HepG2 (cell line): ENCODE results near the gene ONECUT2. TPM values are rescaled to one million over a fixed set of nuclear protein-coding genes. Genes with fewer than 3 reads are reported as not detected.

Experiments used
- FOSL2 ChIP-seq: sonication (generic); formaldehyde crosslinking; IDR thresholded peaks from 2 replicates; pipeline ENCODE4 v1.4.0; 2020; ENCODE audit warnings: missing genetic modification reagents
- HDAC6 ChIP-seq: fragments of 200-600 bp; sonication (generic); IDR thresholded peaks from 2 replicates; pipeline ENCODE4 v1.7.0; 2017; ENCODE audit warnings: mild to moderate bottlenecking, antibody characterized with exemption, low read length, low read depth
- KMT2B ChIP-seq: IDR thresholded peaks from 2 replicates; pipeline ENCODE4 v1.6.1; 2016; ENCODE audit warnings: missing genetic modification reagents, missing compliant biosample characterization
- MAFF ChIP-seq: IDR thresholded peaks from 2 replicates; pipeline ENCODE4 v1.6.1; 2011; ENCODE audit warnings: low read depth, low read length, improper control_type of control experiment
- RBFOX2 ChIP-seq: fragments of 200-400 bp; formaldehyde crosslinking; IDR thresholded peaks from 2 replicates; pipeline ENCODE4 v1.6.1; 2017; ENCODE audit warnings: low read depth, mild to moderate bottlenecking, low read length
- RELA ChIP-seq: sonication (generic); formaldehyde crosslinking; IDR thresholded peaks from 2 replicates; pipeline ENCODE4 v1.4.0; 2020; ENCODE audit warnings: missing genetic modification reagents
- RORA ChIP-seq: sonication (generic); formaldehyde crosslinking; IDR thresholded peaks from 2 replicates; pipeline ENCODE4 v1.5.0; 2020; ENCODE audit warnings: mild to moderate bottlenecking, missing genetic modification reagents, moderate library complexity
- SALL2 ChIP-seq: sonication (generic); formaldehyde crosslinking; IDR thresholded peaks from 2 replicates; pipeline ENCODE4 v1.8.1; 2023; ENCODE audit warnings: mild to moderate bottlenecking, missing genetic modification reagents, inconsistent platforms
- SIX4 ChIP-seq: sonication (generic); formaldehyde crosslinking; IDR thresholded peaks from 2 replicates; pipeline ENCODE4 v1.4.0; 2020; ENCODE audit warnings: missing genetic modification reagents
- SKI ChIP-seq: fragments of 450-650 bp; IDR thresholded peaks from one replicate; pipeline ENCODE4 v1.6.1; 2018; ENCODE audit warnings: mild to moderate bottlenecking; ENCODE audit not compliant: partially characterized antibody
- TEAD3 ChIP-seq: optimal IDR thresholded peaks from 2 replicates; pipeline ENCODE3; 2016; ENCODE audit warnings: borderline replicate concordance
- TSC22D2 ChIP-seq: sonication (generic); formaldehyde crosslinking; IDR thresholded peaks from 2 replicates; pipeline ENCODE4 v1.5.1; 2020; ENCODE audit warnings: missing genetic modification reagents, mild to moderate bottlenecking, borderline replicate concordance
- ZKSCAN1 ChIP-seq: fragments of 150-350 bp; IDR thresholded peaks from 2 replicates; pipeline ENCODE4 v1.6.1; 2014; ENCODE audit warnings: low read length
- ZNF124 ChIP-seq: sonication (generic); formaldehyde crosslinking; IDR thresholded peaks from 2 replicates; pipeline ENCODE4 v1.4.0; 2020; ENCODE audit warnings: missing genetic modification reagents
- ZNF136 ChIP-seq: sonication (generic); formaldehyde crosslinking; IDR thresholded peaks from 2 replicates; pipeline ENCODE4 v1.8.1; 2022; ENCODE audit warnings: low read depth, mild to moderate bottlenecking, moderate library complexity, missing genetic modification reagents
- ZNF180 ChIP-seq: sonication (generic); formaldehyde crosslinking; IDR thresholded peaks from 2 replicates; pipeline ENCODE4 v1.4.0; 2020; ENCODE audit warnings: low read depth, missing genetic modification reagents, borderline replicate concordance
- ZNF263 ChIP-seq: sonication (generic); formaldehyde crosslinking; IDR thresholded peaks from 2 replicates; pipeline ENCODE4 v1.4.0; 2020; ENCODE audit warnings: missing genetic modification reagents
- ZNF30 ChIP-seq: sonication (generic); formaldehyde crosslinking; IDR thresholded peaks from 2 replicates; pipeline ENCODE4 v1.5.0; 2020; ENCODE audit warnings: mild to moderate bottlenecking, missing genetic modification reagents
- ZNF530 ChIP-seq: sonication (generic); formaldehyde crosslinking; IDR thresholded peaks from 2 replicates; pipeline ENCODE4 v1.5.0; 2020; ENCODE audit warnings: low read depth, mild to moderate bottlenecking, missing genetic modification reagents
- ZNF549 ChIP-seq: sonication (generic); formaldehyde crosslinking; IDR thresholded peaks from 2 replicates; pipeline ENCODE4 v1.5.0; 2020; ENCODE audit warnings: missing genetic modification reagents
- ZNF660 ChIP-seq: sonication (generic); formaldehyde crosslinking; IDR thresholded peaks from 2 replicates; pipeline ENCODE4 v1.5.1; 2020; ENCODE audit warnings: mild to moderate bottlenecking, low read depth, missing genetic modification reagents, borderline replicate concordance
- ZNF775 ChIP-seq: sonication (generic); formaldehyde crosslinking; IDR thresholded peaks from 2 replicates; pipeline ENCODE4 v1.4.0; 2020; ENCODE audit warnings: missing genetic modification reagents, mild to moderate bottlenecking, moderate library complexity, borderline replicate concordance
- ZZZ3 ChIP-seq: sonication (generic); formaldehyde crosslinking; IDR thresholded peaks from 2 replicates; pipeline ENCODE4 v1.4.0; 2020; ENCODE audit warnings: missing genetic modification reagents, mild to moderate bottlenecking, borderline replicate concordance
- polyA plus RNA-seq, 8 experiments: library from polyadenylated mRNA; depleted of rRNA in 3 of 8; stranded (reverse) in 7 of 8; unstranded in 1 of 8; fragments of >200 nt; fragmentation: Illumina TruSeq in 4 of 8; extraction: Trizol in 4 of 8; gene quantifications; 2 replicates each; pipeline versions ENCODE4 v1.2.1 to v1.2.3, GENCODE V29; 2011 to 2016; ENCODE audit warnings: low read depth in 4 of 8, missing spikeins in 1 of 8, mixed read lengths in 1 of 8; ENCODE audit not compliant: insufficient read depth in 1 of 8
- total RNA-seq, 5 experiments: library from RNA; depleted of rRNA; stranded (reverse); fragments of >200 nt; fragmentation: Illumina TruSeq; extraction: Trizol; gene quantifications; 2 replicates each; pipeline ENCODE4 v1.2.3, GENCODE V29; 2016; ENCODE audit warnings: low read depth in 1 of 5
- TF ChIP-seq, protein P1 (sequence below): sonication (generic); formaldehyde crosslinking; IDR thresholded peaks from 2 replicates; pipeline ENCODE4 v1.4.0; 2020; ENCODE audit warnings: mild to moderate bottlenecking, missing genetic modification reagents
- TF ChIP-seq, protein P2 (sequence below): sonication (generic); formaldehyde crosslinking; IDR thresholded peaks from 2 replicates; pipeline ENCODE4 v1.4.0; 2020; ENCODE audit warnings: mild to moderate bottlenecking, low read depth, missing genetic modification reagents
- TF ChIP-seq, protein P3 (sequence below): sonication (generic); formaldehyde crosslinking; IDR thresholded peaks from 2 replicates; pipeline ENCODE4 v1.4.0; 2020; ENCODE audit warnings: missing genetic modification reagents
- TF ChIP-seq, protein P4 (sequence below): sonication (generic); formaldehyde crosslinking; IDR thresholded peaks from 2 replicates; pipeline ENCODE4 v1.5.0; 2020; ENCODE audit warnings: mild to moderate bottlenecking, missing genetic modification reagents, borderline replicate concordance

ONECUT2 gene
- total and polyA plus RNA-seq, 2 of the 13 experiments (the other 11 are each of a cell fraction or from before 2014, with no cell fraction given), result 3.0 to 3.2 TPM

DNA sequence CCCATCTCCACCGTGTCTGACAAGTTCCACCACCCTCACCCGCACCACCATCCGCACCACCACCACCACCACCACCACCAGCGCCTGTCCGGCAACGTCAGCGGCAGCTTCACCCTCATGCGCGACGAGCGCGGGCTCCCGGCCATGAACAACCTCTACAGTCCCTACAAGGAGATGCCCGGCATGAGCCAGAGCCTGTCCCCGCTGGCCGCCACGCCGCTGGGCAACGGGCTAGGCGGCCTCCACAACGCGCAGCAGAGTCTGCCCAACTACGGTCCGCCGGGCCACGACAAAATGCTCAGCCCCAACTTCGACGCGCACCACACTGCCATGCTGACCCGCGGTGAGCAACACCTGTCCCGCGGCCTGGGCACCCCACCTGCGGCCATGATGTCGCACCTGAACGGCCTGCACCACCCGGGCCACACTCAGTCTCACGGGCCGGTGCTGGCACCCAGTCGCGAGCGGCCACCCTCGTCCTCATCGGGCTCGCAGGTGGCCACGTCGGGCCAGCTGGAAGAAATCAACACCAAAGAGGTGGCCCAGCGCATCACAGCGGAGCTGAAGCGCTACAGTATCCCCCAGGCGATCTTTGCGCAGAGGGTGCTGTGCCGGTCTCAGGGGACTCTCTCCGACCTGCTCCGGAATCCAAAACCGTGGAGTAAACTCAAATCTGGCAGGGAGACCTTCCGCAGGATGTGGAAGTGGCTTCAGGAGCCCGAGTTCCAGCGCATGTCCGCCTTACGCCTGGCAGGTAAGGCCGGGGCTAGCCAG is 1.2 kb downstream of the ONECUT2 start (continued):
- TF ChIP-seq RBFOX2, result peak; percentile 34; the same call in 1 of the 2 replicates
- no peak for TF ChIP-seq ZNF180 (CRISPR knock-in tag)
- no peak for TF ChIP-seq SIX4 (CRISPR knock-in tag)
- no peak for TF ChIP-seq HDAC6
- TF ChIP-seq, protein P1, sequence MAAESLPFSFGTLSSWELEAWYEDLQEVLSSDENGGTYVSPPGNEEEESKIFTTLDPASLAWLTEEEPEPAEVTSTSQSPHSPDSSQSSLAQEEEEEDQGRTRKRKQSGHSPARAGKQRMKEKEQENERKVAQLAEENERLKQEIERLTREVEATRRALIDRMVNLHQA (CRISPR knock-in tag), result no peak
- no peak for TF ChIP-seq ZNF124
- no peak for TF ChIP-seq ZNF660 (CRISPR knock-in tag)
- TF ChIP-seq TEAD3, result no peak
- no peak for TF ChIP-seq ZNF530
- no peak for TF ChIP-seq ZNF775 (CRISPR knock-in tag)
- no peak for TF ChIP-seq KMT2B (CRISPR knock-in tag)
- no peak for TF ChIP-seq ZNF136 (CRISPR knock-in tag)
- no peak for TF ChIP-seq ZZZ3 (CRISPR knock-in tag)
- TF ChIP-seq, protein P2, sequence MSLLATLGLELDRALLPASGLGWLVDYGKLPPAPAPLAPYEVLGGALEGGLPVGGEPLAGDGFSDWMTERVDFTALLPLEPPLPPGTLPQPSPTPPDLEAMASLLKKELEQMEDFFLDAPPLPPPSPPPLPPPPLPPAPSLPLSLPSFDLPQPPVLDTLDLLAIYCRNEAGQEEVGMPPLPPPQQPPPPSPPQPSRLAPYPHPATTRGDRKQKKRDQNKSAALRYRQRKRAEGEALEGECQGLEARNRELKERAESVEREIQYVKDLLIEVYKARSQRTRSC (CRISPR knock-in tag), result no peak
- TF ChIP-seq FOSL2, result no peak
- TF ChIP-seq TSC22D2 (CRISPR knock-in tag), result no peak
- TF ChIP-seq SALL2 (CRISPR knock-in tag), result 0 out of 2 replicates have a peak, but pooled peaks have one; percentile 5
- no peak for TF ChIP-seq ZKSCAN1
- TF ChIP-seq RELA (CRISPR knock-in tag), result no peak
- TF ChIP-seq, protein P3, sequence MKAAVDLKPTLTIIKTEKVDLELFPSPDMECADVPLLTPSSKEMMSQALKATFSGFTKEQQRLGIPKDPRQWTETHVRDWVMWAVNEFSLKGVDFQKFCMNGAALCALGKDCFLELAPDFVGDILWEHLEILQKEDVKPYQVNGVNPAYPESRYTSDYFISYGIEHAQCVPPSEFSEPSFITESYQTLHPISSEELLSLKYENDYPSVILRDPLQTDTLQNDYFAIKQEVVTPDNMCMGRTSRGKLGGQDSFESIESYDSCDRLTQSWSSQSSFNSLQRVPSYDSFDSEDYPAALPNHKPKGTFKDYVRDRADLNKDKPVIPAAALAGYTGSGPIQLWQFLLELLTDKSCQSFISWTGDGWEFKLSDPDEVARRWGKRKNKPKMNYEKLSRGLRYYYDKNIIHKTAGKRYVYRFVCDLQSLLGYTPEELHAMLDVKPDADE, result no peak
- TF ChIP-seq ZNF30, result no peak
- TF ChIP-seq, protein P4, sequence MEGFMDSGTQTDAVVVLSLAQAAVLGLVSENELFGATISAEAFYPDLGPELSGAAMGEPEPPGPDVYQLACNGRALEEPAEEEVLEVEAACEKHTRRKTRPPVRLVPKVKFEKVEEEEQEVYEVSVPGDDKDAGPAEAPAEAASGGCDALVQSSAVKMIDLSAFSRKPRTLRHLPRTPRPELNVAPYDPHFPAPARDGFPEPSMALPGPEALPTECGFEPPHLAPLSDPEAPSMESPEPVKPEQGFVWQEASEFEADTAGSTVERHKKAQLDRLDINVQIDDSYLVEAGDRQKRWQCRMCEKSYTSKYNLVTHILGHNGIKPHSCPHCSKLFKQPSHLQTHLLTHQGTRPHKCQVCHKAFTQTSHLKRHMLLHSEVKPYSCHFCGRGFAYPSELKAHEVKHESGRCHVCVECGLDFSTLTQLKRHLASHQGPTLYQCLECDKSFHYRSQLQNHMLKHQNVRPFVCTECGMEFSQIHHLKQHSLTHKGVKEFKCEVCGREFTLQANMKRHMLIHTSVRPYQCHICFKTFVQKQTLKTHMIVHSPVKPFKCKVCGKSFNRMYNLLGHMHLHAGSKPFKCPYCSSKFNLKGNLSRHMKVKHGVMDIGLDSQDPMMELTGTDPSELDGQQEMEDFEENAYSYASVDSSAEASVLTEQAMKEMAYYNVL (CRISPR knock-in tag), result no peak
- no peak for TF ChIP-seq RORA (CRISPR knock-in tag)
- TF ChIP-seq MAFF, result no peak
- TF ChIP-seq SKI, result no peak
- TF ChIP-seq ZNF549 (CRISPR knock-in tag), result no peak
- no peak for TF ChIP-seq ZNF263 (CRISPR knock-in tag)
